Left kidney (tissue), 2 donors: ENCODE data around the gene SPPL2B. TPM values are rescaled to one million over a fixed set of nuclear protein-coding genes. Genes with fewer than 3 reads are reported as not detected.

ENCODE experiments used
- DNase-seq: peaks from one replicate; pipeline ENCODE4 v3.0.0-alpha.2; 2013
- polyA plus RNA-seq: library from polyadenylated mRNA; unstranded; fragments of 120-200 nt; gene quantifications from one replicate; pipeline ENCODE4 v1.2.1, GENCODE V29; 2013; ENCODE audit not compliant: insufficient read length

Gene SPPL2B
- polyA plus RNA-seq, 1 donor, result 72.7 TPM

- no peak for DNase-seq
Measured at GRCh38 chr19:2294687-2295335, 33.7 kb upstream of the SPPL2B start.

DNA sequence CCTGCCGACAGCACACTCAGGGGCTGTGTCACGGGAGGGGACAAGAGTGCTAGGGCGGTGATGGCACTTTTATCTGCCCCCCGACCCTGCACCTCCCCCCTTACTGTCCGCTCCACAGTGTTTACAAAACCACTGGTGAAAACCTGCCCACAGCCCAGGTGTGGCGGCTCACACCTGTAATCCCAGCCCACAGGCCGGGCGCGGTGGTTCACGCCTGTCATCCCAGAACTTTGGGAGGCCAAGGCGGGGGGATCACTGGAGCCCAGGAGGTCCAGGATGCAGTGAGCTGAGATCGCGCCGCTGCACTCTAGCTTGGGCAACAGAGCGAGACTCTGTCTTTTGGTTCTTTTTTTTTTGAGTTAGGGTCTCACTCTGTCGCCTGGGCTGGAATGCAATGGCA is 32.3 kb upstream of the SPPL2B start:
- no peak for DNase-seq

GRCh38 chr19:2300533-2300932 is 28.0 kb upstream of the SPPL2B start:
- DNase-seq, result no peak

DNA sequence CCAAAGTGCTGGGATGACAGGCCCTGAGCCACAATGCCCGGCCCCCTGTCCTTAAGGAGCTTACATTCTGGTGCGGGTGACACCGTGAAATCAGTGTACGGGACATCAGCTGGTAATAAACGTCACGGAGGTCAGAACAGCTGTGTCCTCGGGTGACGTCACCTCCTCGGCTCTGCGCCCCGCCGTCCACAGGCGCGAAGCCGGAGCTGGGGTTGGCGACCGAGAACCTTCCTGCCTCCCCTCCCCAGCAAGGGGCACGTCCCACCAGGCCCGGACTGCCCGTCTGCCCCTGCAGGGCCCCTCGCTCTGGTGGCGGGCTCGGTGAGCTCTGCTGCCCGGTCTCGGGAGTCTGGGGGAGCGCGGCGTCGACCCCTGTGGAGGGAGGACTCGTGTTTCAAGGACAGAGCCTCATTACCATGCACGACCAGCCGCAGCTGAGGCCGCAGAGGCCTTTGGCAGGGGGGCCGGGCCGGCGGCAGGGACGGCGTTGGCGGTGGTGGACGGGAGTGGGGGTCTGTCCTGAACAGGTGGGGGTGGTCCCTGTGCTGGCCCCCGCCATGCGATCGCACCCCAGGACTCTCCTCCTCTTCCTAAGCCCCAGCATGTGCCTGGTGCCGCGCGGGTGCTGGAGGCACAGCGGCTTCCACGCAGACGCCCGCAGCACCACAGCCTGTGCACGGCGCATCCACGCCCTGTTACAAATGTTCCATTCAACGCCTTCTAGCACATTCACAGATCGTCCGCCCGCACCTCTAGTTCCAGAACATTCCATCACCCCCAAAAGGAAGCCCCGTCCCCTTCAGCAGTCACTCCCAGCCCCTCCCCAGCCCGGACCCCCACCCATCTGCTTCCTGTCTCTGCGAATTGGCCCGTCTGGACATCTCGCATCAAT is 25.9 kb upstream of the SPPL2B start:
- no peak for DNase-seq

- no peak for DNase-seq
Measured at GRCh38 chr19:2303211-2303798, 25.2 kb upstream of the SPPL2B start.

- DNase-seq, result no peak
Measured at GRCh38 chr19:2305452-2306280, 22.8 kb upstream of the SPPL2B start.

- DNase-seq, result no peak
Measured at GRCh38 chr19:2306281-2306806, 22.1 kb upstream of the SPPL2B start.

DNA sequence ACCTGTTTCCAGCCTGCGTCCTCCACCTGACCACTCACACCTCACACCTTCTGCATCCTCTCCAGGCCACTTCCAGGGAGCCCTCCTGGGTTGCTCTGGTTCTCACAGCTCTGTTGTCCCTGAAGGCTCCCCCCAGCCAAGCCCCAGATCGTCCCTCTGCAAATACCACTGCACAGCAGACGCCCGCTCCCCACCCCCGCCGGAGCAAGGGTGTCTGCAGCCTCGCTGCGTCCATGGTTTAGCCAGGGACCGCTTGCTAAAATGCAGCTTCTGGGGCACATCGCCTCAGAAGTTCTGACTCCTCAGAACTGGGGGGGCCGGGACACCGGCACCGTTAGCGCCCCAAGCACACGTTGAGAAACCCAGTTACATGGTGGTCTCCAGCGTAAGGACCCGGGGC is 21.5 kb upstream of the SPPL2B start:
- DNase-seq, result no peak

DNA sequence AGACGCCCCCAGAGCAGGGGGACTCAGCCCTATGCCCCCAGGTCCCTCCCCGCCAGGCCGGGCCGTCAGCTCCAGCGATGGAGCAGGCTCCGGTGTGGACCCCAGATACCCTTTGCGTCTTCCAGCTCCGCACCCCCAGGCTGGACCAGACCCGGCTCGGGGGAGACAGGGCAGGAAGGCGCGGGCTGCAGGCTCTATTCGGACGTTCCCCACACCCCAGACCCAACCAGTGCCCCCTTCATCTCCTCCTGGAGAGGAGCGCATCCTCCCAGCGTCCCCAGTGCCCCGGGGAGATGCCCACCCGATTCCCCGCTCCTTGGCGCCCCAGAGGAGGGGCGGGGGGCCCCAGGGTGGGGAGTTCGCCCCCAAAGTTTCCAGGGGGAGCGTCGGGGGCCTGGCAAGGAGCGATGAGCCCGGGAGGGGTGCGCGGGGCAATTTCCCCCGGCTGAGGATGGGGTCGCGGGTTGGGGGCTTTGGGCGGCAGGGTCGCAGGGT is 20.9 kb upstream of the SPPL2B start:
- no peak for DNase-seq

GRCh38 chr19:2308114-2308556 is 20.3 kb upstream of the SPPL2B start, which contains the start of gene LINGO3:
Gene LINGO3, minus strand, starts transcription at chr19:2308154. Its CDS starts 16,378 bp downstream, at chr19:2291776.
- DNase-seq, result no peak

DNA sequence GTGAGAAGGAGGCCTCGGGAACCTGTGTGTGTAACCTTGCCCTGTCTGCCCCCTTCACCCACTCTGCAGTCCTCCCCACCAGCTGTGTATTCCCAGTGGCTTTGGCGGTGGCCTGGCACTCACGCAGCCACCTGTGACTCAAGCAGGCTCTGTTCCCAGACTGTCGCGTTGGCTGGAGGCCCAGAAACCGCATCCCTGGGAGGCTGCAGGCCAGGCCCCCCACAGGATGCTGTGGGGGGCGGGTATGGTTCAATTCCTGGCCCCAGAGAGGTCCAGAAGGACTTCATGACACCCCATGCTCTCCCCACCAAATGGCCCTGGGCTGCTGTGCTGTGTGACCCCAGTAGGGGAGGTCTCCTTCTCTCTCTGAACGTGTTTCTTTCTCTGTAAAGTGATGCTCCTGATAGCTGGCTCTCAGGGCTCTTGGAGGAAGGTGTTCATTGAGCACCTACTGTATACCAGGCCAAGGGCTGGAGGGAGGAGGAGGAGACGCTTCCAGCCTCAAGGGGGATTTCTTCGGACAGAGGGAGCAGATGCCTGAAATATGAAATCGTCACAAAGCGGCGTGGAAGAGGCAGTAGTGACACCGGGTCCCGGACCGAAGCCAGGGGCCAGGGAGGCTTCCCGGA is 18.6 kb upstream of the SPPL2B start:
- DNase-seq, result no peak

DNA sequence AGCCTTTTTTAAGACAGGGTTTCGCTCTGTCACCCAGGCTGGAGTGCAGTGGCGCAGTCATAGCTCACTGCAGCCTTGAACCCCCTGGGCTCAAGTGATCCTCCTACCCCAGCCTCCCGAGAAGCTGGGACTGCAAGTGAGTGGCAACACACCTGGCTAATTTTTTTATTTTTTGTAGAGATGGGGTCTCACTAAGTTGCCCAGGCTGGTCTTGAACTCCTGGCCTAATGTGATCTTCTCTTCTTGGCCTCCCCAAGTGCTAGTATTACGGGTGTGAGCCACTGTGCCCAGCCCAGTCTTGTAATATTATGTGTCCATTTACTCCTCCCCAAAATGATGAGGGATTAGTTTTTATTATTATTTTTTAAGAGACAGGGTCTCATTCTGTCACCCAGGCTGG is 17.4 kb upstream of the SPPL2B start:
- DNase-seq, result no peak

DNA sequence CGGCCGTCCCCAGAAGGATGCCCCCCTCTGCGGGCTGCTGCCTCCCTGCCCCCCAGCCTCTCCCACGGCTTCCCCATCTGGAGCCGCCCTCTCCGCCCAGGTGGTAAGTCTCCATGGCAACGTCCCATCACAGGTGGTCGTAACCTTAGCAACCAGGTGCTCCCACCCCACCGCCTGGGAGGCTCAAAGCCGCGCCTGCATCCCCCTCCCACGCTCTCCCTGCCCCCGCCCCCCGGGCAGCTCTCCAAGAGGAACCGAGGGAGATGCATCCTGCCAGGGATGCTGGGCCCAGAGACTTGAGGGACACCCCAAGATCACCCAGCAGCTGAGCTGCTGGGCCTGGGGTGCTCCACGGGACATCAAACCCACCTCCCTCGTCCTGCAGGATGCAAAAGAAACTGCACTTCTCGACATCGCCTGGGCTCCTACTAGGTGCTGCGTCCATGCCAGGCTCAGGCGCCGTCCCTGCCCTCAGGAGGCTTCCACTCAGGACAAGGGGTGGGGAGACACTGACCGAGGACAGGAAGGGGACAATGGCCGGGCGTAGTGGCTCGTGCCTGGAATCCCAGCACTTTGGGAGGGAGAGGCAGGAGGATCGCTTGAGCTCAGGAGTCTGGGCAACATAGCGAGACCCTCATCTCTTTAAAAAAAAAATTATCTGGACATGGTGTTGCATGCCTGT is 15.5 kb upstream of the SPPL2B start:
- no peak for DNase-seq

GRCh38 chr19:2315121-2315817 is 13.2 kb upstream of the SPPL2B start:
- no peak for DNase-seq

DNA sequence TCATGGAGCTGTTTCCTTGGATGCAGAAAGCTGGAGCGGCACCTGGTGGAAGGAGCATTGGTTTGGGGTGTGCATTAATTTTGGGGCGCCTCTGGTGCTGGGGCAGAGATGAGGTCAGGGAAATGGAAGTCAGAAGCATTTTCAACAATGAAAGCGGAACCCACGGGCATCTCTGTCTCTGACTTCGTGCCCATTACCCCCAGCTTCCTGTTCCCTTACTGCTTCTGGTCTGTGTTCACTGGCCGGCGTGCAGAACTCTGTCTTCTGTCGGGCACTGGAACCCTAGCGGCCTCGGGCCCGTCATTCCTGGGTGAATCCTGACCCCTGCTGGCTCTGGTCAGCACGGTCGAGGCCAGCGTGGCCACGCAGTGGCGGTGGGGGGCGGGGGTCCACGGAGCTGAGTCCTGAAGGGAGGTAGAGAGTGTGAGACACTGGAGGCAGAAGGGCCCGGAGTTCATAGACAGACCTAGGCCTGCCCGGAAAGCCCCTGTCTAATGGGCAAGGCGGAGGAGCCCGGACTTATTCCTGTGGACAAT is 12.6 kb upstream of the SPPL2B start:
- no peak for DNase-seq

- no peak for DNase-seq
Measured at GRCh38 chr19:2317300-2317699, 11.2 kb upstream of the SPPL2B start.

DNA sequence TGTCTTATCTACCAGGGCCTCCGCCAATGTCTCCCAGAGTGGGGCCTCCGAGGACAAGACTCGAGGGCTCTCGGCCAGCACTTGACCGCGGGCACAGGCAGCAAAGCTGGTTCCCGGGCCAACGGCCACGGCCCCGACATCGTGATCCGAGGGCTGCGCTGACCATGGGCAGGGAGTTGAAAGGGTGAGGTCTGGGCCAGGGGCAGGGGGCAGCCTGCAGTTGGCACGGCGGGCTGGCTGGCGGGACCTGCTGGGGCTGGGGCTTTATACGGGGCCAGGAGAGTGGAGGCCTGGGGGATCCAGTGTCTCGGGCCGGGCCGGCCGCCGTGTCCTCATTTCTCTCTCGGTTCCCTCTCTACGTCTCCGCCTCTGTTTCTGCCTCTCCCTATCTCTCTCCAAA is 10.7 kb upstream of the SPPL2B start:
- DNase-seq, result no peak

DNA sequence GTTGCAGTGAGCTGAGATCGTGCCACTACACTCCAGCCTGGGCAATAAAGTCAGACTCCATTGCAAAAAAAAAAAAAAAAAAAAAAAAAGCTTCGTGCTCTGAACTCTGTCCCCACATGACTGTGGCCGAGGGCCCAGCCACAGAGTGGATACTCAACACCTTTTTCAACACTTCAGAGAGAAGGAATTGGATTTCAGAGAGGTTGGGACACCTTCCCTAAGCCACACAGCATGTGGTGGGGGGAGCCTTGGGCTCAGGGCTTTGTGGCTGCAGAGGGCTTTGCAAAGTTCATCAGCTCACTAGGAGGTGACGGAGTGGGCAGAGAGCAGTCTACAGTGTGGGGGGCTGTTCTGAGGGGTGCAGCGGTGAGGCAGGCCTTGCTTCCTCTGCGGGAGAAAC is 9.6 kb upstream of the SPPL2B start:
- no peak for DNase-seq

DNA sequence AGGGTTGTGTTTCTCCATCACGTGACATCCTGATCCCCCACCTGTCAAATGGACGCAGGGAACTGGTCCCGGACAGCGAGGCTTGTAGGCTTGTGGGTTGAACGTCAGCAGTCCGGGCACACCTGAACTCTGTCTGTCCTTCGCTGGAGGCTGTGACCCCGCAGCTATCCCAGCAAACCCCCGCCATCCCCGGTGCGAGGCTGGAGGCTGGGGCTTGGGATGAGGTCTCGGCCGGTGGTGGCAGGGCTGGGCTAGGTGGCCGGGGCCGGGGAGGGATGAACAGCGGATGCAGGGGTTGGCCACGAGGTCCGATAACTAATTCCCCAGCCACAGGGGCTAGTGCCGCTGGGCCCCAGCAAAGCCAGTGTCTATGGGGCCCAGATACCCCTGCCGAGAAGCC is 8.9 kb upstream of the SPPL2B start:
- no peak for DNase-seq

GRCh38 chr19:2320049-2320448 is 8.4 kb upstream of the SPPL2B start:
- no peak for DNase-seq
